Measurements from ENCODE around the gene TSPAN3.

The TSPAN3 gene

GRCh38 chr15:77069521-77070121, 1.3 kb downstream of the TSPAN3 start:
- H3K36me3 ChIP-seq (ENCODE audit: control insufficient read depth in 2 of 2, insufficient read depth in 2 of 2, low read length in 2 of 2): no peaks in the 10 kb centered on the region
- H3K27ac ChIP-seq (ENCODE audit: low read depth in 2 of 2, low read length in 2 of 2): peak overlapping the region; percentile 94 to 96
- peak overlapping the region; percentile 77 to 87 for H3K4me3 ChIP-seq (ENCODE audit: low read length in 2 of 2)
- peak overlapping the region; percentile 87 to 95 for H3K9ac ChIP-seq (ENCODE audit: low read depth in 1 of 2, low read length in 2 of 2)
- no peaks in the 10 kb centered on the region for H3K27me3 ChIP-seq (ENCODE audit: control insufficient read depth in 2 of 2, insufficient read depth in 2 of 2, low read length in 2 of 2)
- H3K9me3 ChIP-seq (ENCODE audit: control insufficient read depth in 2 of 2, low read length in 2 of 2): no peaks in the 10 kb centered on the region
- H3K4me1 ChIP-seq (ENCODE audit: control insufficient read depth in 2 of 2, insufficient read depth in 2 of 2, low read length in 2 of 2): peaks cover 26 to 46% of the 10 kb centered on the region in 2 donors

GRCh38 chr15:77068633-77069032, 2.3 kb downstream of the TSPAN3 start:
- no peaks in the 10 kb centered on the region for H3K9me3 ChIP-seq (ENCODE audit: control insufficient read depth in 2 of 2, low read length in 2 of 2)
- peak overlapping the region; percentile 94 to 96 for H3K27ac ChIP-seq (ENCODE audit: low read depth in 2 of 2, low read length in 2 of 2)
- H3K27me3 ChIP-seq (ENCODE audit: control insufficient read depth in 2 of 2, insufficient read depth in 2 of 2, low read length in 2 of 2): no peaks in the 10 kb centered on the region
- peak overlapping the region in 1 of 2 donors; percentile 23 for H3K9ac ChIP-seq (ENCODE audit: low read depth in 1 of 2, low read length in 2 of 2)
- H3K4me3 ChIP-seq (ENCODE audit: low read length in 2 of 2): peak overlapping the region; percentile 6 to 87
- peaks cover 29 to 56% of the 10 kb centered on the region in 2 donors for H3K4me1 ChIP-seq (ENCODE audit: control insufficient read depth in 2 of 2, insufficient read depth in 2 of 2, low read length in 2 of 2)
- no peaks in the 10 kb centered on the region for H3K36me3 ChIP-seq (ENCODE audit: control insufficient read depth in 2 of 2, insufficient read depth in 2 of 2, low read length in 2 of 2)

- Histone ChIP-seq H3K4me3 (ENCODE audit: low read length in 2 of 2) (peak overlapping the region; percentile 42 to 62), H3K9ac (ENCODE audit: low read depth in 1 of 2, low read length in 2 of 2) (peak overlapping the region; percentile 44 to 47), H3K4me1 (ENCODE audit: control insufficient read depth in 2 of 2, insufficient read depth in 2 of 2, low read length in 2 of 2) (peaks cover 31 to 57% of the 10 kb centered on the region in 2 donors), H3K27ac (ENCODE audit: low read depth in 2 of 2, low read length in 2 of 2) (peak overlapping the region; percentile 89 to 96), H3K9me3 (ENCODE audit: control insufficient read depth in 2 of 2, low read length in 2 of 2) (no peaks in the 10 kb centered on the region), H3K36me3 (ENCODE audit: control insufficient read depth in 2 of 2, insufficient read depth in 2 of 2, low read length in 2 of 2) (no peaks in the 10 kb centered on the region), H3K27me3 (ENCODE audit: control insufficient read depth in 2 of 2, insufficient read depth in 2 of 2, low read length in 2 of 2) (no peaks in the 10 kb centered on the region)
These were observed 3.1 kb downstream of the TSPAN3 start for GRCh38 chr15:77067691-77068367.

- Histone ChIP-seq H3K27ac (ENCODE audit: low read depth in 2 of 2, low read length in 2 of 2) (peak overlapping the region; percentile 89 to 96), H3K9ac (ENCODE audit: low read depth in 1 of 2, low read length in 2 of 2) (peak overlapping the region in 1 of 2 donors; percentile 39), H3K36me3 (ENCODE audit: control insufficient read depth in 2 of 2, insufficient read depth in 2 of 2, low read length in 2 of 2) (no peaks in the 10 kb centered on the region), H3K9me3 (ENCODE audit: control insufficient read depth in 2 of 2, low read length in 2 of 2) (no peaks in the 10 kb centered on the region), H3K4me3 (ENCODE audit: low read length in 2 of 2) (peak overlapping the region; percentile 53 to 62), H3K27me3 (ENCODE audit: control insufficient read depth in 2 of 2, insufficient read depth in 2 of 2, low read length in 2 of 2) (no peaks in the 10 kb centered on the region), H3K4me1 (ENCODE audit: control insufficient read depth in 2 of 2, insufficient read depth in 2 of 2, low read length in 2 of 2) (peaks cover 31 to 57% of the 10 kb centered on the region in 2 donors)
These were observed 3.8 kb downstream of the TSPAN3 start for GRCh38 chr15:77066971-77067690.

GRCh38 chr15:77064539-77065308, 6.2 kb downstream of the TSPAN3 start:
- no peaks in the 10 kb centered on the region for H3K27me3 ChIP-seq (ENCODE audit: control insufficient read depth in 2 of 2, insufficient read depth in 2 of 2, low read length in 2 of 2)
- no peaks in the 10 kb centered on the region for H3K9me3 ChIP-seq (ENCODE audit: control insufficient read depth in 2 of 2, low read length in 2 of 2)
- peak overlapping the region; percentile 72 to 77 for H3K27ac ChIP-seq (ENCODE audit: low read depth in 2 of 2, low read length in 2 of 2)
- H3K9ac ChIP-seq (ENCODE audit: low read depth in 1 of 2, low read length in 2 of 2): peak overlapping the region in 1 of 2 donors; percentile 52
- no peak overlapping the region for H3K4me3 ChIP-seq (ENCODE audit: low read length in 2 of 2)
- no peaks in the 10 kb centered on the region for H3K36me3 ChIP-seq (ENCODE audit: control insufficient read depth in 2 of 2, insufficient read depth in 2 of 2, low read length in 2 of 2)
- H3K4me1 ChIP-seq (ENCODE audit: control insufficient read depth in 2 of 2, insufficient read depth in 2 of 2, low read length in 2 of 2): peaks cover 31 to 65% of the 10 kb centered on the region in 2 donors

- Histone ChIP-seq H3K4me3 (ENCODE audit: low read length in 2 of 2) (no peak overlapping the region), H3K27ac (ENCODE audit: low read depth in 2 of 2, low read length in 2 of 2) (peak overlapping the region; percentile 72 to 77), H3K4me1 (ENCODE audit: control insufficient read depth in 2 of 2, insufficient read depth in 2 of 2, low read length in 2 of 2) (peaks cover 29 to 66% of the 10 kb centered on the region in 2 donors), H3K9ac (ENCODE audit: low read depth in 1 of 2, low read length in 2 of 2) (peak overlapping the region in 1 of 2 donors; percentile 52), H3K36me3 (ENCODE audit: control insufficient read depth in 2 of 2, insufficient read depth in 2 of 2, low read length in 2 of 2) (no peaks in the 10 kb centered on the region), H3K27me3 (ENCODE audit: control insufficient read depth in 2 of 2, insufficient read depth in 2 of 2, low read length in 2 of 2) (no peaks in the 10 kb centered on the region), H3K9me3 (ENCODE audit: control insufficient read depth in 2 of 2, low read length in 2 of 2) (no peaks in the 10 kb centered on the region)
These were observed 6.8 kb downstream of the TSPAN3 start for GRCh38 chr15:77064063-77064462.

GRCh38 chr15:77063249-77063648, 7.7 kb downstream of the TSPAN3 start:
- H3K9ac ChIP-seq (ENCODE audit: low read depth in 1 of 2, low read length in 2 of 2): no peak overlapping the region
- H3K36me3 ChIP-seq (ENCODE audit: control insufficient read depth in 2 of 2, insufficient read depth in 2 of 2, low read length in 2 of 2): no peaks in the 10 kb centered on the region
- H3K4me3 ChIP-seq (ENCODE audit: low read length in 2 of 2): no peak overlapping the region
- no peaks in the 10 kb centered on the region for H3K27me3 ChIP-seq (ENCODE audit: control insufficient read depth in 2 of 2, insufficient read depth in 2 of 2, low read length in 2 of 2)
- peaks cover 24 to 59% of the 10 kb centered on the region in 2 donors for H3K4me1 ChIP-seq (ENCODE audit: control insufficient read depth in 2 of 2, insufficient read depth in 2 of 2, low read length in 2 of 2)
- no peaks in the 10 kb centered on the region for H3K9me3 ChIP-seq (ENCODE audit: control insufficient read depth in 2 of 2, low read length in 2 of 2)
- no peak overlapping the region for H3K27ac ChIP-seq (ENCODE audit: low read depth in 2 of 2, low read length in 2 of 2)

- Histone ChIP-seq H3K9me3 (ENCODE audit: control insufficient read depth in 2 of 2, low read length in 2 of 2) (no peaks in the 10 kb centered on the region), H3K4me1 (ENCODE audit: control insufficient read depth in 2 of 2, insufficient read depth in 2 of 2, low read length in 2 of 2) (peaks cover 10 to 38% of the 10 kb centered on the region in 2 donors), H3K27me3 (ENCODE audit: control insufficient read depth in 2 of 2, insufficient read depth in 2 of 2, low read length in 2 of 2) (no peaks in the 10 kb centered on the region), H3K27ac (ENCODE audit: low read depth in 2 of 2, low read length in 2 of 2) (no peak overlapping the region), H3K4me3 (ENCODE audit: low read length in 2 of 2) (no peak overlapping the region), H3K36me3 (ENCODE audit: control insufficient read depth in 2 of 2, insufficient read depth in 2 of 2, low read length in 2 of 2) (no peaks in the 10 kb centered on the region), H3K9ac (ENCODE audit: low read depth in 1 of 2, low read length in 2 of 2) (no peak overlapping the region)
These were observed 10.4 kb downstream of the TSPAN3 start for GRCh38 chr15:77060546-77060945.

- Histone ChIP-seq H3K9ac (ENCODE audit: low read depth in 1 of 2, low read length in 2 of 2) (no peak overlapping the region), H3K27ac (ENCODE audit: low read depth in 2 of 2, low read length in 2 of 2) (no peak overlapping the region), H3K9me3 (ENCODE audit: control insufficient read depth in 2 of 2, low read length in 2 of 2) (no peaks in the 10 kb centered on the region)
These were observed 11.0 kb downstream of the TSPAN3 start for GRCh38 chr15:77059786-77060361.

More at GRCh38 chr15:77059786-77060361, 11.0 kb downstream of the TSPAN3 start:
- Histone ChIP-seq H3K27me3 (ENCODE audit: control insufficient read depth in 2 of 2, insufficient read depth in 2 of 2, low read length in 2 of 2) (no peaks in the 10 kb centered on the region), H3K4me1 (ENCODE audit: control insufficient read depth in 2 of 2, insufficient read depth in 2 of 2, low read length in 2 of 2) (peaks cover 8 to 32% of the 10 kb centered on the region in 2 donors), H3K36me3 (ENCODE audit: control insufficient read depth in 2 of 2, insufficient read depth in 2 of 2, low read length in 2 of 2) (peaks cover 3% of the 10 kb centered on the region in 2 donors), H3K4me3 (ENCODE audit: low read length in 2 of 2) (no peak overlapping the region)

Data from mucosa of rectum (tissue), 2 donors.